Kidney (tissue), 14 donors: Measurements from ENCODE around the gene ADAM10. TPM values are rescaled to one million over a fixed set of nuclear protein-coding genes. Genes with fewer than 3 reads are reported as not detected.

Experiments used
- DNase-seq, 5 donors: peaks; one replicate each; pipeline ENCODE4 v3.0.0-alpha.2; 2013 to 2020
- FAIRE-seq: peaks from 2 replicates; lab custom pipeline; 2012; peaks lifted over from hg19 to GRCh38; lab: Jason Lieb, UNC
- H3K27ac ChIP-seq, 2 donors: one replicate each; pipeline ENCODE4 v1.7.0; 2013; ENCODE audit warnings: low read depth in 2 of 2, low read length in 2 of 2, inconsistent platforms in 1 of 2
- H3K27me3 ChIP-seq: one replicate; pipeline ENCODE4 v1.7.1; 2013; ENCODE audit warnings: low read length, inconsistent platforms; ENCODE audit not compliant: control insufficient read depth, insufficient read depth
- H3K36me3 ChIP-seq, 3 donors: one replicate each; pipeline versions ENCODE4 v1.7.0 to v1.7.1; 2013; ENCODE audit warnings: low read length in 3 of 3, control low read depth in 1 of 3, inconsistent platforms in 1 of 3; ENCODE audit not compliant: insufficient read depth in 3 of 3, control insufficient read depth in 2 of 3
- H3K4me1 ChIP-seq, 3 donors: one replicate each; pipeline versions ENCODE4 v1.7.0 to v1.7.1; 2013; ENCODE audit warnings: low read length in 3 of 3, inconsistent platforms in 1 of 3, low read depth in 1 of 3; ENCODE audit not compliant: control insufficient read depth in 2 of 3, insufficient read depth in 2 of 3
- H3K4me3 ChIP-seq, 3 donors: one replicate each; pipeline versions ENCODE4 v1.7.0 to v1.8.1; 2013; ENCODE audit warnings: low read length in 3 of 3, control low read depth in 1 of 3, inconsistent platforms in 1 of 3
- H3K9ac ChIP-seq, 3 donors: one replicate each; pipeline versions ENCODE4 v1.7.0 to v1.7.1; 2013; ENCODE audit warnings: low read length in 3 of 3, control low read depth in 1 of 3, inconsistent platforms in 1 of 3
- H3K9me3 ChIP-seq, 3 donors: one replicate each; pipeline versions ENCODE4 v1.7.0 to v1.7.1; 2013; ENCODE audit warnings: low read length in 3 of 3, control low read depth in 1 of 3, inconsistent platforms in 1 of 3; ENCODE audit not compliant: control insufficient read depth in 2 of 3, insufficient read depth in 1 of 3
- CTCF ChIP-seq: IDR thresholded peaks from 3 replicates; pipeline ENCODE4 v1.5.1; 2012; ENCODE audit warnings: mild to moderate bottlenecking, moderate library complexity, borderline replicate concordance; ENCODE audit not compliant: insufficient read depth; ENCODE audit errors: extremely low read depth
- intact Hi-C: fragments of 100-400 bp; cut with DNase I; formaldehyde crosslinking; loops from one replicate; pipeline ENCODE4 v1.11.1; 2022
- polyA plus RNA-seq: library from polyadenylated mRNA; stranded (reverse); fragments of 350-450 nt; fragmentation: Illumina TruSeq; extraction: RNeasy Lipid Tissue Mini Kit (QIAGEN cat#74804); gene quantifications from one replicate; pipeline ENCODE4 v1.2.3, GENCODE V29; 2014; ENCODE audit warnings: low read depth, low replicate concordance; ENCODE audit not compliant: insufficient read depth
- total RNA-seq: library from RNA; stranded (reverse); fragmentation: NEBNext Ultra II Directional; extraction: Animal tissue kit (Norgen Biotek cat#: 25700); gene quantifications from one replicate; pipeline ENCODE4 v1.2.1, GENCODE V29; 2021
- donor health status: control.
- donor health status: control.
- donor health status: control.
- donor health status: control.
- donor health status: control.
- donor health status: DM: yes; HTN: yes; CAD: no.
- donor health status: Normal renal cell carcinoma (clear cell type).

The ADAM10 gene
- total and polyA plus RNA-seq, 2 donors from 2014 or later: 19.5 to 235 TPM

GRCh38 chr15:58698887-58699641 is 50.4 kb downstream of the ADAM10 start:
- Histone ChIP-seq H3K9me3 (peaks cover 0 to 11% (median 0%) of the 10 kb centered on the region in 3 donors), H3K36me3 (no peaks in the 10 kb centered on the region), H3K4me3 (no peak overlapping the region), H3K4me1 (no peaks in the 10 kb centered on the region), H3K9ac (no peak overlapping the region), H3K27ac (no peak overlapping the region), H3K27me3 (no peaks in the 10 kb centered on the region)
- FAIRE-seq: no peak
- DNase-seq: no peak
- no peak for TF ChIP-seq CTCF
- intact Hi-C loops: no loop called here

GRCh38 chr15:58697220-58697619 is 52.3 kb downstream of the ADAM10 start:
- no peak for TF ChIP-seq CTCF
- peaks cover 0 to 2% (median 0%) of the 10 kb centered on the region in 3 donors for H3K36me3 ChIP-seq
- no peak overlapping the region for H3K4me3 ChIP-seq
- FAIRE-seq: no peak
- intact Hi-C loops: no loop called here
- H3K4me1 ChIP-seq: no peaks in the 10 kb centered on the region
- H3K9ac ChIP-seq: no peak overlapping the region
- no peak overlapping the region for H3K27ac ChIP-seq
- peaks cover 0 to 11% (median 0%) of the 10 kb centered on the region in 3 donors for H3K9me3 ChIP-seq
- DNase-seq: no peak
- H3K27me3 ChIP-seq: no peaks in the 10 kb centered on the region

GRCh38 chr15:58696738-58697137 is 52.8 kb downstream of the ADAM10 start:
- peaks cover 0 to 11% (median 0%) of the 10 kb centered on the region in 3 donors for H3K9me3 ChIP-seq
- H3K36me3 ChIP-seq: peaks cover 0 to 2% (median 0%) of the 10 kb centered on the region in 3 donors
- intact Hi-C loops: no loop called here
- TF ChIP-seq CTCF: no peak
- no peaks in the 10 kb centered on the region for H3K27me3 ChIP-seq
- FAIRE-seq: no peak
- no peak overlapping the region for H3K9ac ChIP-seq
- H3K27ac ChIP-seq: no peak overlapping the region
- no peaks in the 10 kb centered on the region for H3K4me1 ChIP-seq
- no peak for DNase-seq
- no peak overlapping the region for H3K4me3 ChIP-seq
